ENCODE measurements around the gene LRCH2.
"Not testable (repeated sequence)": the region's sequence is repeated elsewhere in the genome, so short reads cannot be mapped to it uniquely, and the experiment has no call there.

Gene LRCH2

GRCh38 chrX:115233497-115234455 lies at the start of gene LRCH2:
TSS of gene LRCH2 (minus strand) at chrX:115234096. CDS start at chrX:115234041, 55 bp downstream.
- in situ Hi-C loops (cut with HindIII; ENCODE audit: low pct_ligation_motif_present, low pct_unique_long_range_greater_than_20kb, low sequenced_read_pairs) = no loop called here
- DNase-seq = no peak

- in situ Hi-C loops (cut with HindIII; ENCODE audit: low pct_ligation_motif_present, low pct_unique_long_range_greater_than_20kb, low sequenced_read_pairs) = no loop called here
- no peak for DNase-seq
Measured at GRCh38 chrX:115269051-115269683, 35.3 kb upstream of the LRCH2 start.

GRCh38 chrX:115268421-115268820 lies 34.5 kb upstream of the LRCH2 start:
- in situ Hi-C loops (cut with HindIII; ENCODE audit: low pct_ligation_motif_present, low pct_unique_long_range_greater_than_20kb, low sequenced_read_pairs) = no loop called here
- DNase-seq = peak; percentile 3

GRCh38 chrX:115266300-115266699 lies 32.4 kb upstream of the LRCH2 start:
- in situ Hi-C loops (cut with HindIII; ENCODE audit: low pct_ligation_motif_present, low pct_unique_long_range_greater_than_20kb, low sequenced_read_pairs) = no loop called here
- no peak for DNase-seq

- no peak for DNase-seq
- in situ Hi-C loops (cut with HindIII; ENCODE audit: low pct_ligation_motif_present, low pct_unique_long_range_greater_than_20kb, low sequenced_read_pairs) = no loop called here
Measured at GRCh38 chrX:115264009-115264408, 30.1 kb upstream of the LRCH2 start.

GRCh38 chrX:115261148-115261547 lies 27.3 kb upstream of the LRCH2 start:
- DNase-seq = no peak
- in situ Hi-C loops (cut with HindIII; ENCODE audit: low pct_ligation_motif_present, low pct_unique_long_range_greater_than_20kb, low sequenced_read_pairs) = no loop called here

GRCh38 chrX:115260330-115260729 lies 26.4 kb upstream of the LRCH2 start:
- in situ Hi-C loops (cut with HindIII; ENCODE audit: low pct_ligation_motif_present, low pct_unique_long_range_greater_than_20kb, low sequenced_read_pairs) = no loop called here
- DNase-seq = no peak

- in situ Hi-C loops (cut with HindIII; ENCODE audit: low pct_ligation_motif_present, low pct_unique_long_range_greater_than_20kb, low sequenced_read_pairs) = no loop called here
- no peak for DNase-seq
Measured at GRCh38 chrX:115259238-115259875, 25.5 kb upstream of the LRCH2 start.

GRCh38 chrX:115257711-115258110 lies 23.8 kb upstream of the LRCH2 start:
- in situ Hi-C loops (cut with HindIII; ENCODE audit: low pct_ligation_motif_present, low pct_unique_long_range_greater_than_20kb, low sequenced_read_pairs) = no loop called here
- DNase-seq = no peak

GRCh38 chrX:115255003-115255402 lies 21.1 kb upstream of the LRCH2 start:
- DNase-seq = no peak
- in situ Hi-C loops (cut with HindIII; ENCODE audit: low pct_ligation_motif_present, low pct_unique_long_range_greater_than_20kb, low sequenced_read_pairs) = no loop called here

GRCh38 chrX:115251458-115252233 lies 17.8 kb upstream of the LRCH2 start:
- DNase-seq = no peak
- in situ Hi-C loops (cut with HindIII; ENCODE audit: low pct_ligation_motif_present, low pct_unique_long_range_greater_than_20kb, low sequenced_read_pairs) = no loop called here

GRCh38 chrX:115237056-115237455 lies 3.2 kb upstream of the LRCH2 start:
- in situ Hi-C loops (cut with HindIII; ENCODE audit: low pct_ligation_motif_present, low pct_unique_long_range_greater_than_20kb, low sequenced_read_pairs) = no loop called here
- DNase-seq = no peak

GRCh38 chrX:115236560-115236959 lies 2.7 kb upstream of the LRCH2 start:
- in situ Hi-C loops (cut with HindIII; ENCODE audit: low pct_ligation_motif_present, low pct_unique_long_range_greater_than_20kb, low sequenced_read_pairs) = no loop called here
- no peak for DNase-seq

- in situ Hi-C loops (cut with HindIII; ENCODE audit: low pct_ligation_motif_present, low pct_unique_long_range_greater_than_20kb, low sequenced_read_pairs) = no loop called here
Measured at GRCh38 chrX:115234461-115234860, 565 bp upstream of the LRCH2 start.

GRCh38 chrX:115232933-115233496 lies 881 bp downstream of the LRCH2 start:
- no peak for DNase-seq
- in situ Hi-C loops (cut with HindIII; ENCODE audit: low pct_ligation_motif_present, low pct_unique_long_range_greater_than_20kb, low sequenced_read_pairs) = no loop called here

More at GRCh38 chrX:115234461-115234860, 565 bp upstream of the LRCH2 start:
- DNase-seq = no peak

- no peak for DNase-seq
- in situ Hi-C loops (cut with HindIII; ENCODE audit: low pct_ligation_motif_present, low pct_unique_long_range_greater_than_20kb, low sequenced_read_pairs) = no loop called here
Measured at GRCh38 chrX:115229337-115230003, 4.4 kb downstream of the LRCH2 start.

- DNase-seq = peak; percentile 5
Measured at GRCh38 chrX:115226929-115227328, 7.0 kb downstream of the LRCH2 start.

GRCh38 chrX:115217346-115217745 lies 16.6 kb downstream of the LRCH2 start:
- DNase-seq; in situ Hi-C loops (cut with HindIII; ENCODE audit: low pct_ligation_motif_present, low pct_unique_long_range_greater_than_20kb, low sequenced_read_pairs): not testable (repeated sequence)

More at GRCh38 chrX:115226929-115227328, 7.0 kb downstream of the LRCH2 start:
- in situ Hi-C loops (cut with HindIII; ENCODE audit: low pct_ligation_motif_present, low pct_unique_long_range_greater_than_20kb, low sequenced_read_pairs) = no loop called here
